Mammary epithelial cell (primary cell): ENCODE data around the gene SPNS3.

Experiments used
- EZH2 ChIP-seq: IDR thresholded peaks from 2 replicates; pipeline ENCODE4 v1.6.1; 2012; ENCODE audit warnings: low read length, inconsistent platforms, borderline replicate concordance
- TF ChIP-seq, protein P1 (sequence below), 2 donors: IDR thresholded peaks in 1 of 2; conservative IDR thresholded peaks in 1 of 2; 2 replicates each; pipeline ENCODE4 v1.5.1; 2011 to 2012; ENCODE audit warnings: inconsistent platforms in 2 of 2, low read length in 2 of 2, mild to moderate bottlenecking in 2 of 2, control low read depth in 1 of 2, low read depth in 1 of 2; ENCODE audit not compliant: insufficient read depth in 1 of 2; ENCODE audit errors: extremely low read depth in 1 of 2

- no peak for TF ChIP-seq EZH2
- TF ChIP-seq, protein P1, sequence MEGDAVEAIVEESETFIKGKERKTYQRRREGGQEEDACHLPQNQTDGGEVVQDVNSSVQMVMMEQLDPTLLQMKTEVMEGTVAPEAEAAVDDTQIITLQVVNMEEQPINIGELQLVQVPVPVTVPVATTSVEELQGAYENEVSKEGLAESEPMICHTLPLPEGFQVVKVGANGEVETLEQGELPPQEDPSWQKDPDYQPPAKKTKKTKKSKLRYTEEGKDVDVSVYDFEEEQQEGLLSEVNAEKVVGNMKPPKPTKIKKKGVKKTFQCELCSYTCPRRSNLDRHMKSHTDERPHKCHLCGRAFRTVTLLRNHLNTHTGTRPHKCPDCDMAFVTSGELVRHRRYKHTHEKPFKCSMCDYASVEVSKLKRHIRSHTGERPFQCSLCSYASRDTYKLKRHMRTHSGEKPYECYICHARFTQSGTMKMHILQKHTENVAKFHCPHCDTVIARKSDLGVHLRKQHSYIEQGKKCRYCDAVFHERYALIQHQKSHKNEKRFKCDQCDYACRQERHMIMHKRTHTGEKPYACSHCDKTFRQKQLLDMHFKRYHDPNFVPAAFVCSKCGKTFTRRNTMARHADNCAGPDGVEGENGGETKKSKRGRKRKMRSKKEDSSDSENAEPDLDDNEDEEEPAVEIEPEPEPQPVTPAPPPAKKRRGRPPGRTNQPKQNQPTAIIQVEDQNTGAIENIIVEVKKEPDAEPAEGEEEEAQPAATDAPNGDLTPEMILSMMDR (conservative IDR thresholded peaks at IDR 0.05 in 1 of 2, IDR thresholded peaks at IDR 0.05 in 1 of 2; ENCODE audit: extremely low read depth in 1 of 2, insufficient read depth in 1 of 2, low read depth in 1 of 2, low read length in 2 of 2), result no peak
These were observed 88.9 kb downstream of the SPNS3 start for GRCh38 chr17:4522661-4523060.
